CD4-positive, alpha-beta T cell treated with Interleukin-17A for 1 hour (primary cell): ENCODE measurements around the gene MBNL3.
"Not testable (repeated sequence)": the region's sequence is repeated elsewhere in the genome, so short reads cannot be mapped to it uniquely, and the experiment has no call there.

Experiments used
- DNase-seq: peaks from one replicate; pipeline ENCODE4 v3.0.0-alpha.2; 2020

Gene MBNL3

GRCh38 chrX:132367984-132368383, 120.9 kb downstream of the MBNL3 start:
- DNase-seq, result no peak

GRCh38 chrX:132367314-132367713, 121.5 kb downstream of the MBNL3 start:
- DNase-seq, result no peak

DNA sequence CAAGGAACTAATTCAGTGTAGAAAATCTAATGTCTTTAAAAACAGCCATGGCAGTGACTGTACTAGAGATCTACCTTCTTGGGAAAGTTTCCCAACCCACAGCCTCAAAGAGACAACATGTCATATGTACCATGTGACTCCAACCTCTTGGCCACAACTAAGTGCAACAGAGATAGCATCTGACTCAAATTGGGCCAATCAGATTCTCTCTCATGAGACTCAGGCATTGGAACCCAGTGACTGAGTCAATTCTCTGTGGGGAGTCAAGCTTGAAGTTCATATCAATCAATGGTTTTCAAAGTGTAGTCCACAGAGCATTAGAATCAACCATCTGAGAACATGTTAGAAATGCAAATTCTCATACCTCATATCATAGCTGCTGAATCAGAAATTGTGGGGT, 123.3 kb downstream of the MBNL3 start:
- DNase-seq, result no peak

- no peak for DNase-seq
Observed at GRCh38 chrX:132364313-132364712, 124.5 kb downstream of the MBNL3 start.

DNA sequence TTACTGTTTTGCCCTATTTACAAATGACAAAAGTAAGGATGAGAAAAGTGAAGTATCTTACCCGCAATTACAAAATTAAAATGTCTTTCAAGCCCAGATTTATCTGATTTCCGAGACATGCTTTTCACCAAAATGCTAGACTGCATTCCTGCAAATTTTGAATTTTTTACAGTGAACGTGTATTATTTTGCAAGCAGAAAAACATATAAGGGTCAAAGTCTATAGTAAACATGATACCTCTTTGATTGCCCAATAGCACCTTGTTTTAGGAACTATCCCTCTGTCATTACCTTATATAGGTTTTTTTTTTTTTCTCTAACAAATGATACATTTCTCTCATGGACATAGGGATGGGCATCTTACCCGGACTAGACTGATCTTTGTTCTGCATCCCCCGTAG, 135.4 kb downstream of the MBNL3 start:
- no peak for DNase-seq

- DNase-seq, result no peak
Observed at GRCh38 chrX:132336172-132336571, 152.7 kb downstream of the MBNL3 start.

GRCh38 chrX:132333351-132333750, 155.5 kb downstream of the MBNL3 start:
- no peak for DNase-seq

- DNase-seq, result no peak
Observed at GRCh38 chrX:132331532-132331931, 157.3 kb downstream of the MBNL3 start.

GRCh38 chrX:132331000-132331399, 157.8 kb downstream of the MBNL3 start:
- no peak for DNase-seq

- no peak for DNase-seq
Observed at GRCh38 chrX:132330156-132330729, 158.6 kb downstream of the MBNL3 start.

GRCh38 chrX:132326960-132327359, 161.9 kb downstream of the MBNL3 start:
- DNase-seq, result not testable (repeated sequence)
